GM18519 (cell line): Measurements from ENCODE around the gene WDFY3.

ENCODE experiments used
- ATAC-seq: cut with Tn5 transposase; IDR thresholded peaks from one replicate; pipeline ENCODE4 v1.9.1; 2021; ENCODE audit warnings: mild to moderate bottlenecking, moderate library complexity; ENCODE audit not compliant: unreplicated experiment, low FRiP score

The WDFY3 gene

DNA sequence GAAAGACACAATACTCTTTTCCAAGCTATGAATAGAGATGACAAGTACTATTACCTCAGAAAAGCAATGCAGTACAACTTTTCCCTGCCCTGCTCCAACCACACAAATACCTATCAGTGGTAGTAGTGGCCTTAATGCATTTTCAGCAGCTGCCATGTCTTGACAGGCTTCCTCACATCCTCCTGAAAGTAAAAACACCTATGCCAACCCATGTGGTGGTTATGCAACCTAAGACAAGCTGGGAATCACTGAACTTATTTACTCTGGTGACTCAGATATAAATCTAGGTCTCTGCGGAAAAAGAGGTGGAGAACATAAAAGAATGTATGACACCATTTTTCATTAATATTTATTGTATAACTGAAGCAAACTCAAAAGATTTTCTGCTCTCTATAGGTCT, 14.5 kb downstream of the WDFY3 start:
- ATAC-seq: no peak

GRCh38 chr4:84948056-84948455, 18.4 kb downstream of the WDFY3 start:
- ATAC-seq: no peak

GRCh38 chr4:84944947-84945346, 21.5 kb downstream of the WDFY3 start:
- ATAC-seq: no peak

GRCh38 chr4:84940960-84941359, 25.5 kb downstream of the WDFY3 start:
- no peak for ATAC-seq

GRCh38 chr4:84939113-84939512, 27.4 kb downstream of the WDFY3 start:
- no peak for ATAC-seq

- ATAC-seq: no peak
Measured at GRCh38 chr4:84938316-84938715, 28.2 kb downstream of the WDFY3 start.

DNA sequence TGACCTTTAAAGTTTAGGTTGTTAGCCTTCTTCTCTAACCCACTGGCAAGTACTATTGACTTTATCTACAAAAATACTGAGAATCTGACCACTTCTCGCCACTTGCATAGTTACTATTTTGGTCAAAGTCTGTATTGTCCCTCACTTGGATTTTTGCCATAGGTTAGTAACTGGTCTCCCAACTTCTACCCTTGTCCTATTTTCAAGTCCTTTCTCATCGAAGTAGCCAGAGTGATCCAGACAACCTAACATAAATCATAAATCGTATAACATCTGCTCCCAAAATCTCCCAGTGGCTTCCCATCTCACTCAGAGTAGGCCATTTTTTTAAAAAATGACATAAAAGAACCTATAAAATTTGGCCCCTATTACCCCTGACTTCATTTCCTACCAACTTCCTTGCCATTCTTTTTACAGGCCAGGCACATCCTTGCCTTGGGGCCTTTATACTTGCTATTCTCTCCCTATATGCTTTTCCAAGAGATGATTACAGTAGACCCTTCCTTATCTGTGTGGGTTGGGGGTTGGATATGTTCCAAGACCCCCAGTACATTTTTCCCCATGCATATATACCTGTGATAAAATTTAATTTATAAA, 29.0 kb downstream of the WDFY3 start:
- ATAC-seq: no peak

- ATAC-seq: no peak
Measured at GRCh38 chr4:84936123-84936522, 30.4 kb downstream of the WDFY3 start.

DNA sequence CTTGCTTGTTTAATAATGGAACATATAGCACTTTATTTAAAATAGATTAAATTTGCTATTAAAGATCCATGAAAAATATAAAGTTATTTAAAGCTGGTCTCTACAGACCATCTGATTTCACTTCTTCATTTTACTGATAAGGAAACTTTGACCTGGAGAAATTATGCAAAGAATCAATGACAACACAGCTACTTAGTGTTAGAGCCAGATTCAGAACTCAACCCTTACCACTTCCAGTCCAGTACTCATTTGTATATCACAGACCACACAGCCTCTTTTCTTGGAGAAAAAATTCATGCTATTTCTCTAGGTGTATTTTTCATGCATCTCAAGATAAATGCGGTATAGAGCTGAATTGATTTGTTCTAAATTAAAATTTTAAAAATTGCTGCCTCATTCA, 34.0 kb downstream of the WDFY3 start:
- no peak for ATAC-seq

DNA sequence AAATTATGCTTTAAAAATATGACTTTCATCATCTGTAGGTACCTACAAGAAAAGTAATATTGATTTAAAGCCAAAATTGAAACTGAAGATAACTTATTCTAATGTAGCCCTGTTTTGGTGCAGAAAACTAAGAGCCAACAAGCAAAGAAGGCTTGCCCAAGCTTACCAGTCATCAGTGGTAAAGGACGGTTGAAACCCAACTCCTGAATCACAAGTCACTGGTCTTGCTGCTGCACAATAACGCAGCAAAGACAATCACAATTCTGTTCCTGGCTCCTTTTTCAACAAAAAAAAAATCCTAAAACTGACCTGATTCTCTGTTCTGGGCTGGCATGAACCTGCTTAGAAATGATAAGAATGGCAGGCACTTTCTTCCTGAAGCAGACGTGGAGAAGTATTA, 34.5 kb downstream of the WDFY3 start:
- ATAC-seq: no peak

DNA sequence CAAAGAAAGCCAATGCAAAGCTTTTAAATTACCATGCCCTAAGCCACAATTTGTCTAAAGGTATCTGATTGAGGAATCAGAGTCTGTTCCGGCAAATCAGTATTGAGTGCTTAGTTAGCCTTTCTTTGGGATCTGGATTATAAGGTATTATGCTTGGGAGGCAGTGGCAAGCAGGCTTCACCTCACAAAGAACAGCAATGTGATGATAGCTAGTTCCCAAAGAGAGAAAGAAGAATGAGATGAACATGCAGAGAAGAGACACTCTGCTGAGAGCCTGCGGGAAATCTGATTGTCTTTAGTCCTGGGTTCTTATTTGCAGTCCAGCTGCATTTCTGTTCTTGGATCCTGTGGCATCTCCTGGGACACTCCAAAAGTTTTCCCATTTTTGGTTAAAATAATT, 35.2 kb downstream of the WDFY3 start:
- no peak for ATAC-seq

GRCh38 chr4:84928089-84928488, 38.4 kb downstream of the WDFY3 start:
- no peak for ATAC-seq

DNA sequence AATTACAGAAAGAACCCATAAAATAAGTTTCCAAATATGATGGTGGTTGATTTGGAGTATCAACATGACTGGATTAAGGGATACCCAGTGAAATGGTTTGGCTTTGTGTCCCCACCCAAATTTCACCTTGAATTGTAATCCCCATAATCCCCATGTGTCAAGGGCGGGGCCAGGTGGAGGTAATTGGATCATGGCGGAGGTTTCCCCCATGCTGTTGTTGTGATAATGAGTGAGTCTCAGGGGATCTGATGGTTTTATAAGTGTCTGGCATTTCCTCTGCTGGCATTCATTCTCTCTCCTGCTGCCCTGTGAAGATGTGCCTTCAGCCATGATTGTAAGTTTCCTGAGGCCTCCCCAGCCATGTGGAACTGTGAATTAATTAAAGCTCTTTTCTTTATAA, 39.1 kb downstream of the WDFY3 start:
- no peak for ATAC-seq

GRCh38 chr4:84925558-84925957, 40.9 kb downstream of the WDFY3 start:
- ATAC-seq: no peak

- ATAC-seq: no peak
Measured at GRCh38 chr4:84924434-84924833, 42.1 kb downstream of the WDFY3 start.

DNA sequence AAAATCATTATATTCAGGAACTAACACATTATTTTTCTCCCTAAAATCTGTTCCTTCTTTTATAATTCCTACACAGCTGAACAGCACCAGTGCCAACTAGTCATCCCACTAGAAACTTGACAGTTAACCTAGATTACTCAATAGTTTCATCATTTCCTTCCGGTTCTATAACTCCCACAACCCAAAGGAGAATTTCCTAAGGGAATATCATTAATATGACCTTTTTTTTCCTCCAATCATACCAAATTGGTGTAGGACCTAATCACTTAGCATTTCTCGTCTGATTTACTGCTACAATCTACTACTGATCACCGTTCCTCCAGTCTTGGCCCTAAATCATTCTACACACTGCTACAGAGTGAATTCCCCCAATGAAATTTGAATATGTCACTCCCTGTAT, 45.9 kb downstream of the WDFY3 start:
- no peak for ATAC-seq

- ATAC-seq: no peak
Measured at GRCh38 chr4:84917869-84918600, 48.5 kb downstream of the WDFY3 start.

GRCh38 chr4:84917086-84917821, 49.2 kb downstream of the WDFY3 start:
- no peak for ATAC-seq

DNA sequence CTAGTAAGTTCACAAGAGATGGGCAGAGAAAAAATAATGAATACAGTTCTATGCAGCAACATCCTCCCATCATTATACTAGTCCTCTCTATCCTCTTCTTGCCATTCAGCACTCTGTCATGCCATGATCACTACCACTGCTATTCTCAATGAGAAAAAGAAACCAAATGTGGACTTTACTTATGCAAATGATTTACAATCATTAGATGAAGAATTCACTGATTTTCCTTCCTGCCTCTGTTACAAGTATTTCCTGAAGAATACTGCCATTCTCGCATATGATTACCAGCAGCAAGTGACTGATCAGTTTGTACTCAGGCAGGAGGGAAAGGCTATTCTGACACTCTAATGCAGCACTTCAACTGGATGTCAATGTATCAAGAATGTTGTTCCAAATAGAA, 50.3 kb downstream of the WDFY3 start:
- no peak for ATAC-seq

DNA sequence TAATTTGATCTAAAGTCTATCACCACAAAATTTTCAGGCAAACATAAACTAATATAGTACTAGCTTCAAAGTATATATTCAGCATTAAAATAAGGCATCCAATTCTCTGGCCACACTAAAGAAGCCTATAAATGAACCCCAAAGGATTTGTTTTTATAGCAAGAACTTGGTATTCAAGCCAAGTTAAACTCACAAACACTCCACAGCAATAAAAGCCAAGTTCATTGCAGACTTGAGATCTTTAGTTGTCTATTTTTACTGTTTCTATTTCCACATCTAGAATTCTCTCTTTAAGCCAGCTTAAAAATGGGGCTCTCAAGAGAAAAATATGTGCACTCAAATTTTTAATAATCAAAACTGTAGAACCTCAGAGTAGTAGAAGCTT, 51.1 kb downstream of the WDFY3 start:
- no peak for ATAC-seq

- ATAC-seq: no peak
Measured at GRCh38 chr4:84914686-84915395, 51.6 kb downstream of the WDFY3 start.
